ENCODE measurements around the gene GCLC. TPM values are rescaled to one million over a fixed set of nuclear protein-coding genes. Genes with fewer than 3 reads are reported as not detected.

Gene GCLC
- total and polyA plus RNA-seq, 7 donors, result 4.7 to 31.9 (median 17.9) TPM

DNA sequence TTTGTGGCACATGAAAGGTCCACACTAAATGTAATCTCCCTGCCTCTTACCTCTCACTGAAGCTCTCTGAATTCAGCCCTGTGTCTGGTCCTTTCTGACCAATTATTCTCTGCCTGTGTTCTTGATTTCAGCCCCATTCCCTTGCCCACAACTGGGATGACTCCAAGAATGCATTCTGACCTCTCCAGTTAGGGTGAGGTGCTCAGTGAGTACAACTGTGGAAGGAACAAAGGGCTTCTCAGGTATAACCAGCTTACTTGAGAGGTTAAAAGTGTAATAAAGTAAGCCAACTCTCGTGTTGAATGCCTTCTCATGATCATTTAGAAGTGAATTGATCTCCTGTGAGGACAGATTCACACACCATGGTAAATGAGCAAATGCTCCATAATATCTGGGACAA lies 88.1 kb downstream of the GCLC start:
- no peak overlapping the region for H3K4me3 ChIP-seq
- intact Hi-C loops (cut with DNase I), result no loop called here
- no peak for ATAC-seq
- no peaks in the 10 kb centered on the region for H3K36me3 ChIP-seq (ENCODE audit: insufficient read depth in 1 of 2, low read depth in 1 of 2)
- TF ChIP-seq, protein P1, sequence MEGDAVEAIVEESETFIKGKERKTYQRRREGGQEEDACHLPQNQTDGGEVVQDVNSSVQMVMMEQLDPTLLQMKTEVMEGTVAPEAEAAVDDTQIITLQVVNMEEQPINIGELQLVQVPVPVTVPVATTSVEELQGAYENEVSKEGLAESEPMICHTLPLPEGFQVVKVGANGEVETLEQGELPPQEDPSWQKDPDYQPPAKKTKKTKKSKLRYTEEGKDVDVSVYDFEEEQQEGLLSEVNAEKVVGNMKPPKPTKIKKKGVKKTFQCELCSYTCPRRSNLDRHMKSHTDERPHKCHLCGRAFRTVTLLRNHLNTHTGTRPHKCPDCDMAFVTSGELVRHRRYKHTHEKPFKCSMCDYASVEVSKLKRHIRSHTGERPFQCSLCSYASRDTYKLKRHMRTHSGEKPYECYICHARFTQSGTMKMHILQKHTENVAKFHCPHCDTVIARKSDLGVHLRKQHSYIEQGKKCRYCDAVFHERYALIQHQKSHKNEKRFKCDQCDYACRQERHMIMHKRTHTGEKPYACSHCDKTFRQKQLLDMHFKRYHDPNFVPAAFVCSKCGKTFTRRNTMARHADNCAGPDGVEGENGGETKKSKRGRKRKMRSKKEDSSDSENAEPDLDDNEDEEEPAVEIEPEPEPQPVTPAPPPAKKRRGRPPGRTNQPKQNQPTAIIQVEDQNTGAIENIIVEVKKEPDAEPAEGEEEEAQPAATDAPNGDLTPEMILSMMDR (IDR thresholded peaks at IDR 0.05), result no peak
- H3K27ac ChIP-seq, result no peak overlapping the region
- no peaks in the 10 kb centered on the region for H3K27me3 ChIP-seq (ENCODE audit: insufficient read depth in 3 of 3, low read length in 2 of 3)
- no peaks in the 10 kb centered on the region for H3K4me1 ChIP-seq
- no peaks in the 10 kb centered on the region for H3K9me3 ChIP-seq
- WGBS, 3 donors, result 38 to 41% (median 39%) methylated on average over 1 of the region's 1 CpG
- no peak for DNase-seq

DNA sequence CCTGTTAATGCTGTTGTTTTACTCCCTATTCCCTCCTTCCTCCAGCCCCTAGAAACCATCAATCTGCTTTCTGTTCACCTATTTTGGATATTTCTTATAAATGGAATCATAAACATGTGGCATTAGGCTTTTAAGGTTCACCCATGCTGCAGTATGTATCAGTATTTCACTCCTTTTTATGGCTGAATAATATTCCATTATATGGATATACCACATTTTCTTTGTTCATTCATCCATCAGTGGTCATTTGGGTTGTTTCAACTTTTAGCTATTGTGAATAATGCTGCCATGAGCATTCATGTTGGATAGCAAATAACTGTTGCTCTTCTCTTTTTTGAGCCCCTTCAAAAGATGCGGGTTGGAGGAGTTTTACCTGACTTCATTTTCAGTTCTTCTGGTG lies 89.2 kb downstream of the GCLC start:
- Histone ChIP-seq H3K4me1 (no peaks in the 10 kb centered on the region), H3K27me3 (ENCODE audit: insufficient read depth in 3 of 3, low read length in 2 of 3) (no peaks in the 10 kb centered on the region), H3K4me3 (no peak overlapping the region), H3K36me3 (ENCODE audit: insufficient read depth in 1 of 2, low read depth in 1 of 2) (no peaks in the 10 kb centered on the region), H3K9me3 (no peaks in the 10 kb centered on the region), H3K27ac (no peak overlapping the region)
- WGBS, 3 donors, result 96 to 100% (median 100%) methylated on average over 1 of the region's 1 CpG
- DNase-seq (no peak), ATAC-seq (no peak)
- intact Hi-C loops (cut with DNase I), result no loop called here
- TF ChIP-seq, protein P1 (IDR thresholded peaks at IDR 0.05), result no peak

DNA sequence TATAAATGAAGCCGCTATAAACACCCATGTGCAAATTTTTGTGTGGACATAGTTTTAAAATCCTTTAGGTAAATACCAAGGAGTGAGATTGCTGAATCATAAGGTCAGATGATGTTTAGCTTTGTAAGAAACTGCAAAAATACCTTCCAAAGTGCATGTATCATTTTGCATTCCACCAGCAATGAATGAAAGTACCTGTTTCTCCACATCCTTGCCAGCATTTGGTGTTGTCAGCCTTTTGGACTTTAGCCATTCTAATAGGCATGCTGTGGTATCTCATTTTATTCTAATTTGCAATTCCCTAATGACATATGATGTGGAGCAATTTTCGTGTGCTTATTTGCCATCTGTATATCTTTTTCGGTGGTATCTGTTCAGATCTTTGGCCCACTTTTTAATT lies 93.7 kb downstream of the GCLC start:
- H3K9me3 ChIP-seq, result no peaks in the 10 kb centered on the region

DNA sequence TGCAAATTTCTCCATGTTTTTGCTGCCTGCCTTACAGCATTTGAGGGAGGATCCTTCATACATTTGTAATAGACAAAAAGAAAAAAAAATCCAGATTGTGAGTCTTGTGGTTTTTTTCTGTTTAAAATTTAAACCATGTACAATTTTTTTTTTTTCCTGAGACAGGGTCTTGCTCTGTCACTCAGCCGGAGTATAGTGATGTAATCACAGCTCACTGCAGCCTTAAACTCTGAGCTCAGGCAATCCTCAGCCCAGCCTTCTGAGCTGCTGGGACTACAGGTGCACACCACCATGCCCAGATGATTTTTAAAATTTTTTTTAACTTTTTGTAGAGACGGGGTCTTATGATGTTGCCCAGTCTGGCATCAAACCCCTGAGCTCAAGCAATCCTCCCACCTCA lies 97.0 kb downstream of the GCLC start:
- 73 to 78% (median 75%) methylated on average over 2 of the region's 2 CpGs for WGBS, 3 donors

More for the DNA sequence above, 93.7 kb downstream of the GCLC start:
- TF ChIP-seq, protein P1 (IDR thresholded peaks at IDR 0.05), result no peak
- Histone ChIP-seq H3K27me3 (ENCODE audit: insufficient read depth in 3 of 3, low read length in 2 of 3) (no peaks in the 10 kb centered on the region), H3K27ac (no peak overlapping the region), H3K4me1 (no peaks in the 10 kb centered on the region), H3K36me3 (ENCODE audit: insufficient read depth in 1 of 2, low read depth in 1 of 2) (no peaks in the 10 kb centered on the region), H3K4me3 (no peak overlapping the region)
- WGBS, 3 donors, result 70 to 84% (median 75%) methylated on average over 3 of the region's 3 CpGs
- ATAC-seq (no peak), DNase-seq (no peak)
- intact Hi-C loops (cut with DNase I), result no loop called here

More for the DNA sequence above, 97.0 kb downstream of the GCLC start:
- Histone ChIP-seq H3K4me3 (no peak overlapping the region), H3K9me3 (no peaks in the 10 kb centered on the region), H3K4me1 (no peaks in the 10 kb centered on the region), H3K27me3 (ENCODE audit: insufficient read depth in 3 of 3, low read length in 2 of 3) (no peaks in the 10 kb centered on the region), H3K36me3 (ENCODE audit: insufficient read depth in 1 of 2, low read depth in 1 of 2) (no peaks in the 10 kb centered on the region), H3K27ac (no peak overlapping the region)
- DNase-seq, result no peak
- intact Hi-C loops (cut with DNase I), result no loop called here
- no peak for ATAC-seq
- TF ChIP-seq, protein P1 (IDR thresholded peaks at IDR 0.05), result no peak

Other genes starting within 250 kb of the GCLC start
- 10 to 100 TPM in 1 of 4 donors, 1 to 10 TPM in 3; 5.7 to 14.4 (median 8.7) TPM for gene ELOVL5, start 196.2 kb downstream of the GCLC start, total RNA-seq
- 1 to 10 TPM; 4.8 to 9.2 (median 5.8) TPM for gene ELOVL5, start 196.2 kb downstream of the GCLC start, polyA plus RNA-seq
- 100 to 1,000 TPM in 1 of 4 donors, 10 to 100 TPM in 3; 40.9 to 213 (median 73.2) TPM for gene KLHL31, start 120.7 kb upstream of the GCLC start, total RNA-seq
- 10 to 100 TPM in 1 of 3 donors, 1 to 10 TPM in 2; 5.1 to 22.9 (median 8.2) TPM for gene KLHL31, start 120.7 kb upstream of the GCLC start, polyA plus RNA-seq
- 1 to 10 TPM in 1 of 4 donors, under 1 TPM in 3; 0.42 to 1.1 (median 0.73) TPM for gene LRRC1, start 249.9 kb upstream of the GCLC start, total RNA-seq
- under 1 TPM; 0.39 to 0.46 (median 0.44) TPM for gene LRRC1, start 249.9 kb upstream of the GCLC start, polyA plus RNA-seq